Measurements from ENCODE around the gene CMTM1. TPM values are rescaled to one million over a fixed set of nuclear protein-coding genes. Genes with fewer than 3 reads are reported as not detected.
A peak's percentile ranks its signal among the peaks of the same experiment; 100 is the strongest.
"Not testable (repeated sequence)": the region's sequence is repeated elsewhere in the genome, so short reads cannot be mapped to it uniquely, and the experiment has no call there.

CMTM1 gene
- total and polyA plus RNA-seq, 9 donors = 4.2 to 9.7 (median 6.6) TPM

- Histone ChIP-seq H3K27me3 (ENCODE audit: control insufficient read depth, insufficient read depth, low read length) (no peaks in the 10 kb centered on the region), H3K9me3 (replicated peaks; ENCODE audit: control insufficient read depth, low read depth, low read length) (no peaks in the 10 kb centered on the region), H3K36me3 (ENCODE audit: control insufficient read depth, insufficient read depth, low read length) (peaks cover 7% of the 10 kb centered on the region), H3K4me1 (ENCODE audit: control insufficient read depth, insufficient read depth, low read length) (peaks cover 26% of the 10 kb centered on the region), H3K4me3 (ENCODE audit: low read length) (peak overlapping the region; percentile 67), H3K27ac (ENCODE audit: low read length) (peak overlapping the region; percentile 72)
- WGBS (ENCODE audit: insufficient coverage) = 2% methylated on average over 28 of the region's 32 CpGs
- peak; percentile 92 for DNase-seq
Observed at GRCh38 chr16:66603537-66604375, 37.5 kb downstream of the CMTM1 start.

DNA sequence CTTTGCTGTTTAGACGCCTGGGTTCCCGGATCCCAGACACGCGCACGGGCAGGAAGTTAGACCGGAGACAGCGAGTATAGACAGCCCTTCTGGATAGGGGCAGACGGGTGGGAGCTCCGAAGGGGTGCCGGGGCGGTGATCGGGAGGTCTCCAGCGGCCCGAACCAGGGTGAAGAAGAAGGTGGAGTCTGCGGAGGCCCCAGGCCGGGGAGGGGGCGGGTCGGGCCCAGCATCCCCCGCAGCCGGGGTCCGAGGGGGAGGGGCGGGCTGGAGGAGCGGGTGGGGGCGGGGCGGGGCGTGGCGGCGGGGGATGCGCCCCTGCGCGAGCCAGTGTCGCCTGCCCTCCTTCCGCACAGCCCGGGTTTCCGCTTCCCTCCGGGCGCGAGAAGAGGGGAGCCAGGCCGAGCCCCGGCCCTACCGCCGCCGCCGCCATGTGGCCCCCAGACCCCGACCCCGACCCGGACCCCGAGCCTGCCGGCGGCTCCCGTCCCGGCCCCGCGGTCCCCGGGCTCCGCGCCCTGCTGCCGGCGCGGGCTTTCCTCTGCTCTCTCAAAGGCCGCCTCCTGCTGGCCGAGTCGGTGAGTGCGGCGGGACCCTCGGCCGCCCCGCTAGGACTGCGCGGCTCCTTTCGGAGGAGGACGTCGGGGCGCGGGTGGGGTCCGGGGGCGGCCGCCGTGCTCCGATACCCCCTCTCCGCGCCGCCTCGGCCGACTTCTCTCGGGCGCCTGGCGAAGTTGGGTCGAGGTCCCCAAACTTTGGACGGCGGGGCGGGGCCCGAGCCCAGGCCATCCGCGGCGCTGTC lies 38.3 kb downstream of the CMTM1 start, which contains the start of gene CMTM3:
Gene CMTM3 (plus strand): TSS at position 329 of the 801 bp plus-strand sequence. CDS start 102 bp downstream, at position 431.
- WGBS (ENCODE audit: insufficient coverage) = under 1% methylated on average over 76 of the region's 96 CpGs
- peak within 1 kb of the TSS; percentile 72 for H3K27ac ChIP-seq (ENCODE audit: low read length)
- no peaks in the 10 kb centered on the region for H3K27me3 ChIP-seq (ENCODE audit: control insufficient read depth, insufficient read depth, low read length)
- H3K36me3 ChIP-seq (ENCODE audit: control insufficient read depth, insufficient read depth, low read length) = peaks cover 15% of the 10 kb centered on the region
- H3K4me1 ChIP-seq (ENCODE audit: control insufficient read depth, insufficient read depth, low read length) = peaks cover 27% of the 10 kb centered on the region
- H3K4me3 ChIP-seq (ENCODE audit: low read length) = peak within 1 kb of the TSS; percentile 67
- H3K9me3 ChIP-seq (replicated peaks; ENCODE audit: control insufficient read depth, low read depth, low read length) = no peaks in the 10 kb centered on the region
- peak; percentile 88 for DNase-seq

- 0% methylated on average over 36 of the region's 61 CpGs for WGBS (ENCODE audit: insufficient coverage)
- peaks cover 27% of the 10 kb centered on the region for H3K4me1 ChIP-seq (ENCODE audit: control insufficient read depth, insufficient read depth, low read length)
Observed at GRCh38 chr16:66605177-66605978, 39.1 kb downstream of the CMTM1 start.

GRCh38 chr16:66605979-66606751 lies 39.9 kb downstream of the CMTM1 start:
- DNase-seq = peak; percentile 54
- Histone ChIP-seq H3K27me3 (ENCODE audit: control insufficient read depth, insufficient read depth, low read length) (no peaks in the 10 kb centered on the region), H3K9me3 (replicated peaks; ENCODE audit: control insufficient read depth, low read depth, low read length) (no peaks in the 10 kb centered on the region), H3K36me3 (ENCODE audit: control insufficient read depth, insufficient read depth, low read length) (peaks cover 29% of the 10 kb centered on the region), H3K27ac (ENCODE audit: low read length) (peak overlapping the region; percentile 57), H3K4me3 (ENCODE audit: low read length) (peak overlapping the region; percentile 67), H3K4me1 (ENCODE audit: control insufficient read depth, insufficient read depth, low read length) (peaks cover 27% of the 10 kb centered on the region)
- no CpG with 5 or more reads among the region's 10 CpGs for WGBS (ENCODE audit: insufficient coverage)

More at GRCh38 chr16:66605177-66605978, 39.1 kb downstream of the CMTM1 start:
- Histone ChIP-seq H3K36me3 (ENCODE audit: control insufficient read depth, insufficient read depth, low read length) (peaks cover 23% of the 10 kb centered on the region), H3K9me3 (replicated peaks; ENCODE audit: control insufficient read depth, low read depth, low read length) (no peaks in the 10 kb centered on the region), H3K27ac (ENCODE audit: low read length) (peak overlapping the region; percentile 57), H3K4me3 (ENCODE audit: low read length) (peak overlapping the region; percentile 67), H3K27me3 (ENCODE audit: control insufficient read depth, insufficient read depth, low read length) (no peaks in the 10 kb centered on the region)
- DNase-seq = peak; percentile 79

- Histone ChIP-seq H3K36me3 (ENCODE audit: control insufficient read depth, insufficient read depth, low read length) (peaks cover 42% of the 10 kb centered on the region), H3K27ac (ENCODE audit: low read length) (no peak overlapping the region), H3K4me3 (ENCODE audit: low read length) (no peak overlapping the region), H3K4me1 (ENCODE audit: control insufficient read depth, insufficient read depth, low read length) (peaks cover 25% of the 10 kb centered on the region), H3K9me3 (replicated peaks; ENCODE audit: control insufficient read depth, low read depth, low read length) (no peaks in the 10 kb centered on the region), H3K27me3 (ENCODE audit: control insufficient read depth, insufficient read depth, low read length) (no peaks in the 10 kb centered on the region)
- DNase-seq = peak; percentile 84
- WGBS (ENCODE audit: insufficient coverage) = 28% methylated on average over 13 of the region's 17 CpGs
Observed at GRCh38 chr16:66608241-66609138, 42.3 kb downstream of the CMTM1 start.

- H3K36me3 ChIP-seq (ENCODE audit: control insufficient read depth, insufficient read depth, low read length) = peaks cover 47% of the 10 kb centered on the region
- H3K27ac ChIP-seq (ENCODE audit: low read length) = no peak overlapping the region
- WGBS (ENCODE audit: insufficient coverage) = 87% methylated on average over 12 of the region's 12 CpGs
- no peak for DNase-seq
- H3K4me3 ChIP-seq (ENCODE audit: low read length) = no peak overlapping the region
- H3K9me3 ChIP-seq (replicated peaks; ENCODE audit: control insufficient read depth, low read depth, low read length) = no peaks in the 10 kb centered on the region
- H3K27me3 ChIP-seq (ENCODE audit: control insufficient read depth, insufficient read depth, low read length) = no peaks in the 10 kb centered on the region
- H3K4me1 ChIP-seq (ENCODE audit: control insufficient read depth, insufficient read depth, low read length) = peaks cover 20% of the 10 kb centered on the region
Observed at GRCh38 chr16:66609139-66609510, 42.9 kb downstream of the CMTM1 start.

DNA sequence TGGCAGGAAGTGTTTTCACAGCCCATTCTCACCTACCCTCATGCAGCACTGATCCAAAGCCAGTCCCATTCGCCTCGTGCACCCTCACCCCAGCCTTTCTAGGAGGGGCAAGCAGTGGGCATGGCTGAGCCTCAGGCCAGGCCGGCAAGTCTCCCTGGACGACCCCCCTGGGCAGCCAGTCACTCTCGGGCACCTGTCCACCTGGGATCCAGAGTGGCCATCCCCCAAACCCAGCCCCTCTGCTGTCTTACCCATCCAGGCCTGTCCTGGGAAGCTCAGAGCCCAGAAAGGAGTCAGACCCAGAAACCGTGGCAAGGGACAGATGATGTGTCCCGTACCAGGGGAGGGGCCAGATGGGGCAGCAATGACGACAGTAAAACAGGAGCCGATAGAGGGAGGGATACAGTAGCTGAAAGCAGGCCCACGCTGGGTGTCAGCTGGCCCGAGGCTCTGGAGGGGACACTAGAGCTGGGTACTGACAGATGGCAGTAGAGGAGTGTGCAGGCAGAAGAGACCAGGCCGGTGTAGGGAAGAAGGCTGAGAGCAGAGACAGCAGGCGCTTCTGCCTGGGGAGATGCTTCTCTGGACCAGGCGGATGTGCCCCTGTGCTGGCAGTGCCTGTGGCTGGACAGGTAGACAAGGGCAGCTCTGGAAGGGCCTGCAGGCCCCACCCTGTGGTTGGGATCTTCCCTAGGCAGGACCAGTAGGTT lies 44.0 kb downstream of the CMTM1 start:
- Histone ChIP-seq H3K27ac (ENCODE audit: low read length) (no peak overlapping the region), H3K36me3 (ENCODE audit: control insufficient read depth, insufficient read depth, low read length) (peaks cover 51% of the 10 kb centered on the region), H3K27me3 (ENCODE audit: control insufficient read depth, insufficient read depth, low read length) (no peaks in the 10 kb centered on the region), H3K9me3 (replicated peaks; ENCODE audit: control insufficient read depth, low read depth, low read length) (no peaks in the 10 kb centered on the region), H3K4me3 (ENCODE audit: low read length) (no peak overlapping the region), H3K4me1 (ENCODE audit: control insufficient read depth, insufficient read depth, low read length) (peaks cover 20% of the 10 kb centered on the region)
- DNase-seq = no peak
- 89% methylated on average over 14 of the region's 14 CpGs for WGBS (ENCODE audit: insufficient coverage)

DNA sequence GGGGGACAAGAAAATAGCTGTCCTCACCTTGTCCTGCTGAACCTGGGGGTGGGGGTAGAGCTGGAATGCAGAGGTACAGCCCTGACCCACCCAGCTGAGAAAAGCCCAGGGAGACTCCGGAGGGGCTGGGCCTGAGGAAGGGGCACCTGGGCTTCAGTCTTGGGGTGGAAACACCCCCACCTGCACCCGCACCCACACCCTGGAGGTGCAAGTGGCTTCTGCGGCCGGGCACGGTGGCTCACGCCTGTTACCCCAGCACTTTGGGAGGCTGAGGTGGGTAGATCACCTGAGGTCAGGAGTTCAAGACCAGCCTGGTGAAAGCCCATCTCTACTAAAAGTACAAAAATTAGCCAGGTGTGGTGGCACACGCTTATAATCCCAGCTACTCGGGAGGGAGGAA lies 45.7 kb downstream of the CMTM1 start:
- peaks cover 51% of the 10 kb centered on the region for H3K36me3 ChIP-seq (ENCODE audit: control insufficient read depth, insufficient read depth, low read length)
- H3K9me3 ChIP-seq (replicated peaks; ENCODE audit: control insufficient read depth, low read depth, low read length); H3K4me1 ChIP-seq (ENCODE audit: control insufficient read depth, insufficient read depth, low read length); DNase-seq; H3K27me3 ChIP-seq (ENCODE audit: control insufficient read depth, insufficient read depth, low read length); H3K4me3 ChIP-seq (ENCODE audit: low read length); H3K27ac ChIP-seq (ENCODE audit: low read length): not testable (repeated sequence)
- WGBS (ENCODE audit: insufficient coverage) = 92% methylated on average over 2 of the region's 8 CpGs
